ENCODE measurements around the gene SRGAP1.
"Not testable (repeated sequence)": the region's sequence is repeated elsewhere in the genome, so short reads cannot be mapped to it uniquely, and the experiment has no call there.

SRGAP1 gene

GRCh38 chr12:63869656-63870055 is 25.2 kb downstream of the SRGAP1 start:
- DNase-seq (ENCODE audit: low spot score): no peak

- no peak for DNase-seq (ENCODE audit: low spot score)
Observed at GRCh38 chr12:63870838-63871237, 26.3 kb downstream of the SRGAP1 start.

- DNase-seq (ENCODE audit: low spot score): no peak
Observed at GRCh38 chr12:63874897-63875480, 30.5 kb downstream of the SRGAP1 start.

- DNase-seq (ENCODE audit: low spot score): no peak
Observed at GRCh38 chr12:63875703-63876102, 31.2 kb downstream of the SRGAP1 start.

GRCh38 chr12:63876980-63877379 is 32.5 kb downstream of the SRGAP1 start:
- no peak for DNase-seq (ENCODE audit: low spot score)

- DNase-seq (ENCODE audit: low spot score): no peak
Observed at GRCh38 chr12:63877693-63878092, 33.2 kb downstream of the SRGAP1 start.

GRCh38 chr12:63880235-63880634 is 35.7 kb downstream of the SRGAP1 start:
- not testable (repeated sequence) for DNase-seq (ENCODE audit: low spot score)

GRCh38 chr12:63880742-63881263 is 36.3 kb downstream of the SRGAP1 start:
- no peak for DNase-seq (ENCODE audit: low spot score)

GRCh38 chr12:63882844-63883243 is 38.3 kb downstream of the SRGAP1 start:
- no peak for DNase-seq (ENCODE audit: low spot score)

- DNase-seq (ENCODE audit: low spot score): no peak
Observed at GRCh38 chr12:63885401-63885800, 40.9 kb downstream of the SRGAP1 start.

- DNase-seq (ENCODE audit: low spot score): no peak
Observed at GRCh38 chr12:63888908-63889635, 44.6 kb downstream of the SRGAP1 start.

GRCh38 chr12:63889721-63890509 is 45.4 kb downstream of the SRGAP1 start:
- no peak for DNase-seq (ENCODE audit: low spot score)

GRCh38 chr12:63893170-63893569 is 48.7 kb downstream of the SRGAP1 start:
- DNase-seq (ENCODE audit: low spot score): no peak

GRCh38 chr12:63894132-63894531 is 49.6 kb downstream of the SRGAP1 start:
- DNase-seq (ENCODE audit: low spot score): no peak

GRCh38 chr12:63895841-63896240 is 51.3 kb downstream of the SRGAP1 start:
- DNase-seq (ENCODE audit: low spot score): no peak

GRCh38 chr12:63897931-63898330 is 53.4 kb downstream of the SRGAP1 start:
- DNase-seq (ENCODE audit: low spot score): no peak

- DNase-seq (ENCODE audit: low spot score): no peak
Observed at GRCh38 chr12:63898764-63899337, 54.4 kb downstream of the SRGAP1 start.

- no peak for DNase-seq (ENCODE audit: low spot score)
Observed at GRCh38 chr12:63899396-63899795, 54.9 kb downstream of the SRGAP1 start.

- no peak for DNase-seq (ENCODE audit: low spot score)
Observed at GRCh38 chr12:63900922-63901793, 56.7 kb downstream of the SRGAP1 start.

GRCh38 chr12:63904653-63905052 is 60.2 kb downstream of the SRGAP1 start:
- no peak for DNase-seq (ENCODE audit: low spot score)

- DNase-seq (ENCODE audit: low spot score): no peak
Observed at GRCh38 chr12:63905544-63905943, 61.0 kb downstream of the SRGAP1 start.

Measured in SW480 (cell line).